Iris pigment epithelial cell (primary cell): Measurements from ENCODE around the gene SLC10A6.

Experiments
- DNase-seq: peaks from one replicate; pipeline ENCODE4 v3.0.0-alpha.2; 2011; ENCODE audit warnings: low read depth

The SLC10A6 gene, protein sequence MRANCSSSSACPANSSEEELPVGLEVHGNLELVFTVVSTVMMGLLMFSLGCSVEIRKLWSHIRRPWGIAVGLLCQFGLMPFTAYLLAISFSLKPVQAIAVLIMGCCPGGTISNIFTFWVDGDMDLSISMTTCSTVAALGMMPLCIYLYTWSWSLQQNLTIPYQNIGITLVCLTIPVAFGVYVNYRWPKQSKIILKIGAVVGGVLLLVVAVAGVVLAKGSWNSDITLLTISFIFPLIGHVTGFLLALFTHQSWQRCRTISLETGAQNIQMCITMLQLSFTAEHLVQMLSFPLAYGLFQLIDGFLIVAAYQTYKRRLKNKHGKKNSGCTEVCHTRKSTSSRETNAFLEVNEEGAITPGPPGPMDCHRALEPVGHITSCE

DNA sequence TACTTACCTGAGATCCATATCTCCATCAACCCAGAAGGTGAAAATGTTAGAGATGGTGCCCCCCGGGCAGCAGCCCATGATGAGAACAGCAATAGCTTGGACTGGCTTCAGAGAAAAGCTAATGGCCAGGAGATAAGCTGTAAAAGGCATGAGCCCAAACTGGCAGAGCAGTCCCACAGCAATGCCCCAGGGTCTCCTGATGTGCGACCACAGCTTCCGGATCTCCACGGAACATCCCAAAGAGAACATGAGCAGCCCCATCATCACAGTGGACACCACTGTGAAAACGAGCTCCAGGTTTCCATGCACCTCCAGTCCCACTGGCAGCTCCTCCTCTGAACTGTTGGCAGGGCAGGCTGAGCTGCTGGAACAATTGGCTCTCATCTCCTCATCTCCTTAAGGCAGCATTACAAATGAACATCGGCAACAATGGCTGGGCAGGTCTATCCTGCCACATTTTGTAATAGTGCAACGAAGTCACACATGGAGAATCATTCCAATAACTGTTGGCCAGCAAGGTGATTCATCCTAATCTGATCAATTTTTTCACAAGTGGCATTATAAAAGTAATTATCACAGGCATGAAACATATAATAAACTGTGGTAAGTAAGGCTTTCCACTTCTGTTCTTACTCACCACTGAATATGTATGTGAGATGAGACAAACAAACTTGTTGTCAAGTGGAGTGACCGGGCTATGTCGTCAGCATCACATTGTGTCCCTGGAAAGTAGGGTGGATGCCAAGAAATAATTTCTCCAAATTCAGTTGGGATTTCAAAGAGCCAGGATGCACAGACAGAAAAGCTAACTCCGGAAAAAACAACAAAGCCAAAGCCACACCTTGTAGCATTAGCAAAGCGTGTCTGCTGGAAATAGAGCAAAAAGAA, at the start of gene SLC10A6:
TSS of gene SLC10A6 (minus strand) at position 653 of the 888 bp plus-strand sequence. CDS start at position 384, 269 bp downstream.
- DNase-seq, result no peak

DNA sequence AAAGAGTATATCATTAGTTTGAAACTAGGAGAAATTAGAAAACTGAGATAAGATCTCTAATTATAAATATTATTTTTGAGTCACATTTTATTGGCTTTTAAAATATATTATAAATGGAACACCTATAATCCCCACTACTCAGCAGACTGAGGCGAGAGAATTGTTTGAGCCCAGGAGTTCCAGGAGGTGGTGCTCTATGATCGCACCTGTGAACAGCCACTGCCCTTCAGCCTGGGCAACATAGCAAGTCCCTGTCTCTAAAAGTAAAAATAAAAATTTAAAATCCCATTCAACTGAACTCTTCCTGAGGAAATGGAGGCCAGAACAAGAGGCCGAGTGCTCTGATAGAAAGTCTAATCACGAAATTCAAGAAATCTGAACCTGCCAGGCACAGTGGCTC, 49.4 kb upstream of the SLC10A6 start:
- peak; percentile 29 for DNase-seq

DNA sequence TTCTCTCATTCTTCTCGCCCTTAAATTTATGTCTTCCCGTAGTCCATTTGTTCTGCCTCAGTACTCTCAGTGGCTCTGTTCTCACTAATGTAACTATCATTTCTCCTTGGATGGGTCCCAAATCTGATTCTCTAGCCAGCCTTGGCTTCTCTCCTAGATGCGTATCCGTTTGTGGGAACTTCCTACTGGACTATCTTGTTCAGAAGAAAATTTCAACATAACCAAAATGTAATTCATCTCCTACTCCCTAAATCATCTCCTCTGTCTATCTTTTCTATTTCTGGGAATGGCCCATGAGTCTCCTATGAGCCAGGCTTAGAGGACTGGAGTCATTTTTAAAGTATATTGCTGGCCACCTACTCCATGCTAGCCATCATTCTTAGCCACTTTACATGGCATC, 47.4 kb upstream of the SLC10A6 start:
- peak; percentile 14 for DNase-seq

DNA sequence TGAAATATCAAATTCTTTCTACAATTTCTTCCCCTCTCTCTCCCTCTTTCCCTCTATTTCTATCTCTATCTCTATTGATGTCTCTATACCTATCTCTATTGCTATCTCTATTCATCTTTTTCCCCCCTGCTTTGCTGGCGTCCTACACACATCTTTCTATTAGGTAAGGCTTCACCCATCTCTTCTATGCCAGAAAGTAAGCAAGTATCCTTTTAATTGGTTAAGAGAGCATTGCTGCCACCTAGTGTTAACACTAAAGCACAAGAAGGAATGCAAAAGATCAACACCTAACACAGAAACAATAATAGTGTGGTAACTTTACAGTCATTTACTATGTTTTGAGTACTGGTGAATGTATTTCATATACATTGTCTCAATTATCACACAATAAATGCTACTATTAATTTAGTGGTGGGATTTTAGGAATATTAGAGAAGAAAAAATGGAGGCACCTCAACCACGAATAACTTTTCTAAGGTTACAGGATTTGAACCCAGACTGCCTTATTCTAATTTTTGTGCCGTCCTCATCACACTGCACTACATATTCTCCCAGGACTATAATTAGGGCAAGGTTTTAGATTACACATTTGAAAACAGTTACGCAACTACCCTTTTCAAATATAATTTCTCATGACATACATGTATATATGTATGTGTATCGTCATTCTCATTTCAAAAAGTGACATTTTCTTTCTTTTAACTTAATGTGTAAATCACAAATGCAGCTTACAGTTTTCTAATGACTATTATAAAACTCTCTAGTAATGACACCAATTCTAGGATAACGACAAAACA, 46.7 kb upstream of the SLC10A6 start:
- peak; percentile 72 for DNase-seq

DNA sequence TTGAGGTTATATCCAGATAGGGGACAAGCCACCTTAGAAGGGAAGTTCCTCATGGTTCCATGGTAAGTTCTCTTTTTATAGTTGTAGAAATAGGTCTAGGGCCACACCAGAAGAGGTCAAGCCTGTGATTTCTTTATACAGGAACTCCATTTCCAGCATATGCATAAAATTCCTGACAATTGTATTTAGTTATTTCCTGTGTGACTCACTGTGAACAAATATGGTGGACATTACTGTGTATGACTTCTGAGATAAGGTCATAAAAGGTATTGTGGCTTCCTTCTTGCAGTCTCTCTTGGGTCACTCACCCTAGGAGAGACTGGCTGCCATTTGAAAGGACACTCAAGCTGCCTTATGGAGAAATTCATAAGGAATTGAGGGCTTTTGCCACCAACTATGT, 45.3 kb upstream of the SLC10A6 start:
- DNase-seq, result peak; percentile 55

DNA sequence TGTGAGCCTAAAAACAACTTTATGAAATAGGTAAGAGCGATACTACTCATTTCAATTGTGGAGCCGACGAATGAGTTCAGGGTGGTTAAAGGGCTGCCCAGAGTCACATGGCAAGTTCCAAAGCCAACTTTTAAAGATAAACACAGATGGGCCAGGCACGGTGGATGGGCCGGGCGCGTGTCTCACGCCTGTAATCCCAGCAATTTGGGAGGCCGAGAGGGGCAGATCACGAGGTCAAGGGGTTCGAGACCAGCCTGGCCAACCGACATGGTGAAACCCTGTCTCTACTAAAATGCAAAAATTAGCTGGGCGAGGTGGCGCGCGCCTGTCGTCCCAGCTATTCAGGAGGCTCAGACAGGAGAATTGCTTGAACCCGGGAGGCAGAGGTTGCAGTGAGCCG, 44.0 kb upstream of the SLC10A6 start:
- DNase-seq, result no peak

- DNase-seq, result peak; percentile 21
These were observed 43.4 kb upstream of the SLC10A6 start for GRCh38 chr4:86892636-86892960.

- peak; percentile 34 for DNase-seq
These were observed 42.8 kb upstream of the SLC10A6 start, which contains the start of gene C4orf36 for GRCh38 chr4:86891762-86892635. Gene C4orf36, minus strand, starts transcription at chr4:86892422. Its CDS starts 902 bp downstream, at chr4:86891520.

DNA sequence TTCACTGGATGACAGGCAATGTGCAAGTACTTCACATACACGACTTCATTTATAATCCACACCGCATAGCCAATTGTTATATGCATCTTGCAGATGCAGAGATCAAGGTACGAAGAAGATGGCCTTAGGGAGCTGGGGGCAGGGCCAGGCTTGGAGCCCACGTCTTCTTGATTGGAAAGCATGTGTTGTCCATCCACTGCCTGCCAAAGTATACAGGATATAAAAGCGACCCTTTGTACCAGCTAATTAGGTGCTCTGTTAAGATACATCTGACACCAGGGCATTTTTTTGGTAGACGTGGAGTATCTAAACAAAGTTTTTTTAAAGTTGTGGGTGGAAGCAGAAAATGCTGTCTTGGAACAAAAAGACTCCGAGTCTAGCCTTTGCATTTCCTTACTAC, 41.6 kb upstream of the SLC10A6 start:
- DNase-seq, result no peak

DNA sequence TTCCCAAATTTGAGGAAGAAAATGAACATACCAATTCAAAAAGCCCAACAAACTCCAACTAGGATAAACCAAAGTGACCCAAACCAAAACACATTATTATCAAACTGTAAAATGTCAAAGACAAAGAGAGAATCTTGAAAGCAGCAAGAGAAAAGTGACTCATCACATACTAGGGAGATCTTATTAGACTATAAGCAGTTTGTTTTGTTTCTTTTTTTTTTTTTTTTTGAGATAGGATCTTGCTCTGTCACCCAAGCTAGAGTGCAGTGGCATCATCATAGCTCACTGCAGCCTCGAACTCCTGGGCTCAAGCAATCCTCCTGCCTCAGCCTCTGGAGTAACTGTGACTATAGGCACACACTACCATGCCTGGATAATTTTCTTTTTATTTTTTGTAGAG, 30.5 kb upstream of the SLC10A6 start:
- no peak for DNase-seq

DNA sequence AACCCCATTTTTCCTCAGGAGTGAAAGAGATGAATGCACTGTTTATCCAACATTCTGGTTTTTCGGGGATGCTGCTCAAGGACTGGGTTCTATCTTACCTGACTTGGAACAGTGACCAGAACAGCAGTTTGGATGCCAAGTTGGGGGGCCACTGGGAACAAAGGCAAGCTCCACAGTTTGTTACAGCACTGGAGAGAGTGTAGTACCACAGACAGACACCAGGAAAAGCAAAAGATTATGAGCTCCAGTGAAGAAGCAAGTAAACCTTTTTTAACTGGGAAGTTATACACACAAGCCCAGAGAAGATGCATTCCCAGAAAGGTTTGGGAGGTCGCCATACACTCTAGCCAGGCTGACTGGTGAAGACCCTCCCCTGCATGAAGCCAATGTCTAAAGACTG, 29.5 kb upstream of the SLC10A6 start:
- no peak for DNase-seq

- DNase-seq, result no peak
These were observed 27.9 kb upstream of the SLC10A6 start for GRCh38 chr4:86876894-86877685.

GRCh38 chr4:86875436-86875835, 26.3 kb upstream of the SLC10A6 start:
- peak; percentile 23 for DNase-seq

DNA sequence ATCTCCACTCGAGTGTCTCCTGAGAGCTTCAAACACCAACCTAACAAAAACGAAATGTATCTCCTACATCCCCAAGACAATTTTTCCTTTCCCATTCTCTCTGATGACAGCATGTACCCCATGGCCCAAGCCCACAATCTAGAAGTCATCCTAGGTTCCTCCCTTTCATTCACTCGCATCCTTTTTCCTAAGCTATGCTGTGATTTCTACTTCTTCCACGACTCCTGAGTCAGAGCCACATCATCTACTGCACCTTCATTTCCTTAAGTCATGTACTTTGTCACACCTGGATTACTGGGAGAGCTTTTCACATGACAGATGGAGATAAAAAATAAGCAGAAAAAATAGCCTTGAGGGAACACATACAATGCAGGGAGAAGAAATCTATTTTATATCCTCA, 23.0 kb upstream of the SLC10A6 start:
- no peak for DNase-seq

DNA sequence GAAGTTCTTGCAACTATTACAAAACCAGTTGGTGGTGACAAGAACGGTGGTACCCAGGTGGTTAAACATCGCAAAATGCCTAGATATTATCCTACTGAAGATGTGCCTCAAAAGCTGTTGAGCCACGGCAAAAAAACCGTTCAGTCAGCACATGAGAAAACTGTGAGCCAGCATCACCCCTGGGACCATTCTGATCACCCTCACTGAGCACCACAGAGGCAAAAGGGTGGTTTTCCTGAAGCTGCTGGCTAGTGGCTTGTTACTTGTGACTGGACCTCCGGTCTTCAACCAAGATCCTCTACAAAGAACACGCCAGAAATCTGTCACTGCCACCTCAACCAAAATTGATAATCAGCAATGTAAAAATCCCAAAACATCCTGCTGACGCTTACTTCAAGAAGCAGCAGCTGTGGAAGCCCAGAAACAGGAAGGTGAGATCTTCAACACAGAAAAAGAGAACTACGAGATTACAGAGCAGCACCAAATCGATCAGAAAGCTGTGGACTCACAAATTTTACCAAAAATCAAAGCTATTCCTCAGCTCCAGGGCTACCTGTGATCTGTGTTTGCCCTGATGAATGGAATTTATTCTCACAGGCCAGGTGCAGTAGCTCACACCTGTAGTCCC, 21.4 kb upstream of the SLC10A6 start:
- no peak for DNase-seq

- no peak for DNase-seq
These were observed 8.3 kb upstream of the SLC10A6 start for GRCh38 chr4:86857341-86858052.

GRCh38 chr4:86856896-86857295, 7.7 kb upstream of the SLC10A6 start:
- no peak for DNase-seq

DNA sequence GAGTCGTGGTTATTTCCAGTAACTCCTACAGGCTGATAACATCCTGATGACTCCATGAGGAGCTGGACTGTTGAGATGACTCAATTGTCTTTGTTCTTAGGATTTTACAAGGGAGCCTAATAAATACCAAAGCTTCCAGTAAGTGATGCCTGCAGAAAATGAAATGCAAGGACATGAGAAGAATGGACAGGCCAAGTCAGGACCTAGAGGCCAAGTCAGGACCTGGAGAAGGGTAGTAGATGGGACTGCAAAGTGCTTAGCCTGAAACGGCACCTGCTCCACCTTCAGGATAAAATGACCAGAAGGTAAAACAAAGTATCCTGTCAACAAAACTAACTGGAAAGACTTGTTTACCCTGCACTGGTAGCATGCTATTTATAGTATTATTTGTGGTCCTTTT, 6.4 kb upstream of the SLC10A6 start:
- DNase-seq, result peak; percentile 66

- DNase-seq, result no peak
These were observed 4.0 kb upstream of the SLC10A6 start for GRCh38 chr4:86853209-86853608.
